Esophagus squamous epithelium (tissue), 4 donors: ENCODE measurements around the gene RGS10.
"Not testable (repeated sequence)": the region's sequence is repeated elsewhere in the genome, so short reads cannot be mapped to it uniquely, and the experiment has no call there.

ENCODE experiments used
- POLR2A ChIP-seq, 4 donors: fragments of 450-650 bp; IDR thresholded peaks; one replicate each; pipeline ENCODE4 v1.6.1; 2017; ENCODE audit warnings: antibody characterized with exemption in 4 of 4, mild to moderate bottlenecking in 4 of 4, moderate library complexity in 3 of 4
- TF ChIP-seq, protein P1 (sequence below), 6 experiments: fragments of 450-650 bp in 4 of 6; fragments of 200-600 bp in 2 of 6; sonication (generic) in 2 of 6; IDR thresholded peaks; one replicate each; pipeline ENCODE4 v1.5.1; 2016 to 2019; ENCODE audit warnings: antibody characterized with exemption in 6 of 6, mild to moderate bottlenecking in 4 of 6, moderate library complexity in 4 of 6

DNA sequence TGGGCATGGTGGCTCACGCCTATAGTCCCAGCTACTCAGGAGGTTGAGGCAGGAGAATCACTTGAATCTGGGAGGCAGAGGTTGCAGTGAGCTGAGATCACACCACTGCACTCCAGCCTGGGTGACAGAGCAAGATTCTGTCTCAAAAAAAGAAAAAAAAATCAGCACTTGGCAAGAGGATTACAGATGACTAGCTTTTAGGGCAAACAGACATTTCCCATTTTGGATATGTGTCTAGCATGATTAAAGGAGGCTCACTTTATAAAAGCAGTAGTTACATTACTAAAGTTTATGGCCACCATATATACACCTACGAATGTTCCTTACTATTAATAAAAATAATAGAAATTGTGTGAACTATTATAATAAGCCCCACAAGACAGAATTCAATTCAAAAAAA is 13.6 kb upstream of the RGS10 start:
- TF ChIP-seq, protein P1, sequence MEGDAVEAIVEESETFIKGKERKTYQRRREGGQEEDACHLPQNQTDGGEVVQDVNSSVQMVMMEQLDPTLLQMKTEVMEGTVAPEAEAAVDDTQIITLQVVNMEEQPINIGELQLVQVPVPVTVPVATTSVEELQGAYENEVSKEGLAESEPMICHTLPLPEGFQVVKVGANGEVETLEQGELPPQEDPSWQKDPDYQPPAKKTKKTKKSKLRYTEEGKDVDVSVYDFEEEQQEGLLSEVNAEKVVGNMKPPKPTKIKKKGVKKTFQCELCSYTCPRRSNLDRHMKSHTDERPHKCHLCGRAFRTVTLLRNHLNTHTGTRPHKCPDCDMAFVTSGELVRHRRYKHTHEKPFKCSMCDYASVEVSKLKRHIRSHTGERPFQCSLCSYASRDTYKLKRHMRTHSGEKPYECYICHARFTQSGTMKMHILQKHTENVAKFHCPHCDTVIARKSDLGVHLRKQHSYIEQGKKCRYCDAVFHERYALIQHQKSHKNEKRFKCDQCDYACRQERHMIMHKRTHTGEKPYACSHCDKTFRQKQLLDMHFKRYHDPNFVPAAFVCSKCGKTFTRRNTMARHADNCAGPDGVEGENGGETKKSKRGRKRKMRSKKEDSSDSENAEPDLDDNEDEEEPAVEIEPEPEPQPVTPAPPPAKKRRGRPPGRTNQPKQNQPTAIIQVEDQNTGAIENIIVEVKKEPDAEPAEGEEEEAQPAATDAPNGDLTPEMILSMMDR (IDR thresholded peaks at IDR 0.05), result not testable (repeated sequence)
- TF ChIP-seq POLR2A (IDR thresholded peaks at IDR 0.05), result not testable (repeated sequence)
